B cell (primary cell): Measurements from ENCODE around the gene LPXN. TPM values are rescaled to one million over a fixed set of nuclear protein-coding genes. Genes with fewer than 3 reads are reported as not detected.
A peak's percentile ranks its signal among the peaks of the same experiment; 100 is the strongest.

Experiments
- ATAC-seq: fragments of 200-7000 bp; cut with Tn5 transposase; one replicate; pipeline ENCODE4 v1.10.0; 2021; ENCODE audit warnings: low read depth, mild to moderate bottlenecking, moderate number of reproducible peaks, moderate library complexity
- CTCF ChIA-PET: fragments of 350-600 bp; sonication (Branson Sonifier 250); formaldehyde crosslinking; loops from one replicate; lab custom pipeline; 2021; ENCODE audit warnings: antibody characterized with exemption, inconsistent platforms; lab: Charles Lee
- POLR2A ChIA-PET: fragments of 350-600 bp; sonication (Branson Sonifier 250); formaldehyde crosslinking; loops from one replicate; lab custom pipeline; 2021; ENCODE audit warnings: antibody characterized with exemption; lab: Charles Lee
- DNase-seq: peaks from one replicate; pipeline ENCODE4 v3.0.0; 2013
- H2AFZ ChIP-seq: 2 replicates; pipeline ENCODE4 v1.6.1; 2012; ENCODE audit warnings: mild to moderate bottlenecking, low read depth, low read length; ENCODE audit not compliant: insufficient read depth, poor library complexity, severe bottlenecking
- H3K27ac ChIP-seq, 2 donors: 1 replicate in 1 of 2; 2 replicates in 1 of 2; pipeline ENCODE4 v1.5.1; 2012 to 2013; ENCODE audit warnings: low read length in 2 of 2, mild to moderate bottlenecking in 2 of 2, moderate library complexity in 1 of 2
- H3K27me3 ChIP-seq, 4 experiments: fragments of 200-600 bp in 1 of 4; sonication (generic) in 1 of 4; replicated peaks in 1 of 4; 1 replicate in 2 of 4; 2 replicates in 2 of 4; pipeline versions ENCODE4 v1.6.1 to v1.7.0; 2013 to 2016; ENCODE audit warnings: low read length in 3 of 4, mild to moderate bottlenecking in 2 of 4, mixed read lengths in 1 of 4, moderate library complexity in 1 of 4; ENCODE audit not compliant: insufficient read depth in 4 of 4, control insufficient read depth in 3 of 4; ENCODE audit errors: control extremely low read depth in 1 of 4
- H3K36me3 ChIP-seq, 2 experiments: replicated peaks in 1 of 2; 1 replicate in 1 of 2; 2 replicates in 1 of 2; pipeline versions ENCODE4 v1.6.1 to v1.7.1; 2013; ENCODE audit warnings: low read length in 1 of 2; ENCODE audit not compliant: insufficient read depth in 2 of 2, control insufficient read depth in 1 of 2; ENCODE audit errors: control extremely low read depth in 1 of 2, extremely low read depth in 1 of 2
- H3K4me1 ChIP-seq, 2 donors: fragments of 200-600 bp in 1 of 2; sonication (generic) in 1 of 2; 1 replicate in 1 of 2; 2 replicates in 1 of 2; pipeline versions ENCODE4 v1.5.1 to v1.6.1; 2013 to 2017; ENCODE audit warnings: low read length in 2 of 2; ENCODE audit not compliant: control insufficient read depth in 2 of 2, insufficient read depth in 2 of 2
- H3K4me2 ChIP-seq: replicated peaks from 2 replicates; pipeline ENCODE3; 2012; ENCODE audit warnings: mild to moderate bottlenecking, low read depth, low read length; ENCODE audit not compliant: poor library complexity, severe bottlenecking
- H3K4me3 ChIP-seq, 5 experiments: fragments of 200-600 bp in 1 of 5; sonication (generic) in 1 of 5; 1 replicate in 3 of 5; 2 replicates in 2 of 5; pipeline versions ENCODE4 v1.5.1 to v1.7.0; 2011 to 2016; ENCODE audit warnings: low read length in 4 of 5, mild to moderate bottlenecking in 4 of 5, low read depth in 2 of 5, control low read depth in 1 of 5, moderate library complexity in 1 of 5; ENCODE audit not compliant: insufficient read depth in 1 of 5; ENCODE audit errors: control extremely low read depth in 1 of 5, extremely low read depth in 1 of 5
- H3K79me2 ChIP-seq: fragments of 200-600 bp; sonication (generic); one replicate; pipeline ENCODE4 v1.6.0; 2016; ENCODE audit warnings: low read length; ENCODE audit not compliant: control insufficient read depth, insufficient read depth
- H3K9ac ChIP-seq: fragments of 200-600 bp; sonication (generic); 2 replicates; pipeline ENCODE4 v1.6.1; 2017; ENCODE audit warnings: mild to moderate bottlenecking, low read length, moderate library complexity
- H3K9me3 ChIP-seq, 3 donors: one replicate each; pipeline versions ENCODE4 v1.6.1 to v1.7.1; 2013; ENCODE audit warnings: low read length in 2 of 3; ENCODE audit not compliant: control insufficient read depth in 2 of 3, insufficient read depth in 1 of 3; ENCODE audit errors: control extremely low read depth in 1 of 3
- H4K20me1 ChIP-seq: 2 replicates; pipeline ENCODE4 v1.6.0; 2012; ENCODE audit warnings: mild to moderate bottlenecking, low read length; ENCODE audit not compliant: insufficient read depth, control insufficient read depth, poor library complexity, severe bottlenecking
- H3K27ac Mint-ChIP-seq: one replicate; pipeline ENCODE4 v1.8.0; 2021; ENCODE audit warnings: mixed read lengths
- H3K27me3 Mint-ChIP-seq: one replicate; pipeline ENCODE4 v1.8.0; 2021; ENCODE audit warnings: mixed read lengths
- H3K4me1 Mint-ChIP-seq: one replicate; pipeline ENCODE4 v1.8.0; 2021; ENCODE audit warnings: mixed read lengths
- H3K4me3 Mint-ChIP-seq: one replicate; pipeline ENCODE4 v1.8.0; 2021; ENCODE audit warnings: mixed read lengths
- H3K9me3 Mint-ChIP-seq: one replicate; pipeline ENCODE4 v1.8.0; 2022; ENCODE audit warnings: mixed read lengths; ENCODE audit not compliant: insufficient read depth
- CTCF ChIP-seq: fragments of 200-600 bp; IDR thresholded peaks from one replicate; pipeline ENCODE4 v1.8.0; 2022; ENCODE audit warnings: antibody characterized with exemption, mild to moderate bottlenecking
- EZH2 ChIP-seq: IDR thresholded peaks from 2 replicates; pipeline ENCODE4 v1.6.1; 2012; ENCODE audit warnings: borderline replicate concordance, low read depth, mild to moderate bottlenecking, moderate library complexity, low read length; ENCODE audit not compliant: insufficient read depth, poor library complexity, severe bottlenecking
- WGBS: methylation state at CpG from one replicate; pipeline ENCODE4 v1.1.5; 2013; ENCODE audit warnings: missing lambda C conversion rate; ENCODE audit not compliant: insufficient coverage; 5-methylcytosine and 5-hydroxymethylcytosine counted together
- intact Hi-C: fragments of 100-400 bp; cut with micrococcal nuclease; formaldehyde crosslinking; loops from one replicate; pipeline ENCODE4 v1.10.0; 2022
- polyA plus RNA-seq: library from polyadenylated mRNA; depleted of rRNA; stranded (reverse); fragments of >200 nt; gene quantifications from 2 replicates; pipeline ENCODE4 v1.2.3, GENCODE V29; 2012
- total RNA-seq, 2 donors: library from RNA; stranded (reverse); fragments of 120-200 nt in 1 of 2; gene quantifications; 1 replicate in 1 of 2; 2 replicates in 1 of 2; pipeline versions ENCODE4 v1.2.3 to v1.2.4, GENCODE V29; 2013 to 2022

Gene LPXN
- total and polyA plus RNA-seq, 2 donors (not counting 1 experiment from before 2014, with no cell fraction given), result 59.2 to 209 TPM

DNA sequence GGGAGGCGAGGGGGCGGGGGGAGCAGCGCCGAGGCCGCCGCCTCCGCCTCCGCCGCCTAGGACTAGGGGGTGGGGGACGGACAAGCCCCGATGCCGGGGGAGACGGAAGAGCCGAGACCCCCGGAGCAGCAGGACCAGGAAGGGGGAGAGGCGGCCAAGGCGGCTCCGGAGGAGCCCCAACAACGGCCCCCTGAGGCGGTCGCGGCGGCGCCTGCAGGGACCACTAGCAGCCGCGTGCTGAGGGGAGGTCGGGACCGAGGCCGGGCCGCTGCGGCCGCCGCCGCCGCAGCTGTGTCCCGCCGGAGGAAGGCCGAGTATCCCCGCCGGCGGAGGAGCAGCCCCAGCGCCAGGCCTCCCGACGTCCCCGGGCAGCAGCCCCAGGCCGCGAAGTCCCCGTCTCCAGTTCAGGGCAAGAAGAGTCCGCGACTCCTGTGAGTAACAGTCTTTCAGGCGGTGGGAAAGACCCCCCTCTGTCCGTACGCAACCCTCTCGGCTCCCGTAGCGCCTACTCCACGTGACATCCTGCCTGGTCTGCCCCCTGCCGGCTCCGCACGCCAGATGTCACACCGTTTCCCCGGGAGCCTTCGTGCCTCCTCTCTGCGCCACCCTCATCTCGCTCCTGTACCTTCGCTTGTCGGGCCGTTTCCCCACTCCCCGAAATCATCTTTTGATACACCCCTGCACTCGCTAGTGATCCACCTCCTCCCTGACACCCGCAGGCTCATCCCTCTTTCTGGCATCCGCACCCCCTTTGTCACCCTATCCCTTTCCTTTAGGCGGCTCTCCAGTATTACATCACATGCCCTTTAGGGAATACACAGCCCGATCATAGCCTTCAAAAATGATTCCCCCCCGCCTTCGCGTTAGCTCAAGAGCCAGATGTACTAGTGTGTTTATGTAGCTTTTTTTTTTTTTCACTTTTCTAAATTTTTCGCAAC is 3.8 kb upstream of the LPXN start:
- H4K20me1 ChIP-seq, result peaks cover under 1% of the 10 kb centered on the region
- WGBS, result under 1% methylated on average over 67 of the region's 78 CpGs
- H2AFZ ChIP-seq, result peak overlapping the region; percentile 85
- TF ChIP-seq CTCF (peak; percentile 79), EZH2 (no peak)
- no peaks in the 10 kb centered on the region for H3K27me3 ChIP-seq
- POLR2A ChIA-PET, result interaction anchor here (1.4 kb wide), 1 partner anchor 26 kb away, joined by 3 read pairs; no protein-coding TSS in a partner anchor
- H3K27ac Mint-ChIP-seq, result peak overlapping the region; percentile 100
- CTCF ChIA-PET, result interaction anchor here (0.6 to 8.7 kb wide), 4 partner anchors 11 to 579 kb away, joined by 3 to 102 read pairs (median 16); no protein-coding TSS in a partner anchor
- H3K4me3 ChIP-seq, result peak overlapping the region; percentile 71 to 100 (median 99)
- peak; percentile 37 for ATAC-seq
- peaks cover 48 to 52% of the 10 kb centered on the region in 2 donors for H3K4me1 ChIP-seq
- no peaks in the 10 kb centered on the region for H3K27me3 Mint-ChIP-seq
- H3K79me2 ChIP-seq, result peaks cover 77% of the 10 kb centered on the region
- H3K9ac ChIP-seq, result peak overlapping the region; percentile 93
- H3K4me2 ChIP-seq, result peak overlapping the region; percentile 90
- H3K9me3 ChIP-seq, result no peaks in the 10 kb centered on the region
- no peaks in the 10 kb centered on the region for H3K36me3 ChIP-seq
- H3K4me3 Mint-ChIP-seq, result peak overlapping the region; percentile 97
- no peaks in the 10 kb centered on the region for H3K9me3 Mint-ChIP-seq
- peak; percentile 96 for DNase-seq
- intact Hi-C loops, result loop anchor here (1.0 to 10.0 kb wide), 10 partner anchors 11 to 1049 kb away; partner anchors contain the start of genes CLP1, FAM111A, MPEG1 and TIMM10
- peak overlapping the region; percentile 89 to 100 for H3K27ac ChIP-seq
- H3K4me1 Mint-ChIP-seq, result peaks cover 64% of the 10 kb centered on the region
